ENCODE data around the gene CPAMD8.

CPAMD8 gene

DNA sequence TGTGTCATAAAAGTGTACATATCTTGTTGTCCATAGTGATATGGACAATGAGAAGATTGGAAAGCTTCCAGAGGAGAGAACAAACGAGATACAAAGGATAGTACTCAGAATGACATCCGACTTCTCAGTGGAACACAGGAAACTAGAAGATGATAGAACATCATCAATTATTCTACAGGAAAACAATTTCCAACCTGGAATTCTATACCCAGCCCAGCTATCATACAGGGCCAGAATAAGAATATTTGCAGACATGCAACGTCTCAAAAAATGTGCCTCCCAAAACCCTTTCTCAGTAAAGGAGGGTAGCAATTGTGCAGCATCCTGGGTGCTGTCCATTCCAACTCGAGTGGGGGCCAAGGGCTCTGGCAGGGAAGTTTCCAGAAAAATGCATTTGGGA, 113.8 kb downstream of the CPAMD8 start:
- no peak for DNase-seq (ENCODE audit: low read depth)
- no peak overlapping the region for H3K4me3 ChIP-seq (ENCODE audit: low read depth, low read length)
- TF ChIP-seq CTCF (IDR thresholded peaks at IDR 0.05; ENCODE audit: low read depth, low read length) (no peak), POLR2A (IDR thresholded peaks at IDR 0.05; ENCODE audit: extremely low read depth, insufficient read length) (no peak), MYC (IDR thresholded peaks at IDR 0.05; ENCODE audit: low read depth, low read length) (no peak)
- TF ChIP-seq, protein P1, sequence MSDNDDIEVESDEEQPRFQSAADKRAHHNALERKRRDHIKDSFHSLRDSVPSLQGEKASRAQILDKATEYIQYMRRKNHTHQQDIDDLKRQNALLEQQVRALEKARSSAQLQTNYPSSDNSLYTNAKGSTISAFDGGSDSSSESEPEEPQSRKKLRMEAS (IDR thresholded peaks at IDR 0.05; ENCODE audit: low read depth, low read length), result no peak

- TF ChIP-seq, protein P1 (IDR thresholded peaks at IDR 0.05; ENCODE audit: low read depth, low read length), result no peak
- TF ChIP-seq MYC (IDR thresholded peaks at IDR 0.05; ENCODE audit: low read depth, low read length), result no peak
- H3K4me3 ChIP-seq (ENCODE audit: low read depth, low read length), result no peak overlapping the region
These were observed 115.6 kb downstream of the CPAMD8 start for GRCh38 chr19:16911046-16911445.

GRCh38 chr19:16908759-16909158, 117.9 kb downstream of the CPAMD8 start:
- no peak for DNase-seq (ENCODE audit: low read depth)
- H3K4me3 ChIP-seq (ENCODE audit: low read depth, low read length), result no peak overlapping the region
- no peak for TF ChIP-seq POLR2A (IDR thresholded peaks at IDR 0.05; ENCODE audit: extremely low read depth, insufficient read length)
- TF ChIP-seq CTCF (IDR thresholded peaks at IDR 0.05; ENCODE audit: low read depth, low read length), result no peak
- TF ChIP-seq, protein P1 (IDR thresholded peaks at IDR 0.05; ENCODE audit: low read depth, low read length), result no peak
- TF ChIP-seq MYC (IDR thresholded peaks at IDR 0.05; ENCODE audit: low read depth, low read length), result no peak

More at GRCh38 chr19:16911046-16911445, 115.6 kb downstream of the CPAMD8 start:
- DNase-seq (ENCODE audit: low read depth), result no peak

GRCh38 chr19:16904599-16904998, 122.0 kb downstream of the CPAMD8 start:
- TF ChIP-seq POLR2A (IDR thresholded peaks at IDR 0.05; ENCODE audit: extremely low read depth, insufficient read length) (no peak), CTCF (IDR thresholded peaks at IDR 0.05; ENCODE audit: low read depth, low read length) (no peak)
- TF ChIP-seq, protein P1 (IDR thresholded peaks at IDR 0.05; ENCODE audit: low read depth, low read length), result no peak
- H3K4me3 ChIP-seq (ENCODE audit: low read depth, low read length), result no peak overlapping the region
- no peak for DNase-seq (ENCODE audit: low read depth)

GRCh38 chr19:16903347-16903746, 123.3 kb downstream of the CPAMD8 start:
- no peak overlapping the region for H3K4me3 ChIP-seq (ENCODE audit: low read depth, low read length)
- no peak for DNase-seq (ENCODE audit: low read depth)
- TF ChIP-seq POLR2A (IDR thresholded peaks at IDR 0.05; ENCODE audit: extremely low read depth, insufficient read length), result no peak
- TF ChIP-seq, protein P1 (IDR thresholded peaks at IDR 0.05; ENCODE audit: low read depth, low read length), result no peak
- TF ChIP-seq MYC (IDR thresholded peaks at IDR 0.05; ENCODE audit: low read depth, low read length), result no peak
- no peak for TF ChIP-seq CTCF (IDR thresholded peaks at IDR 0.05; ENCODE audit: low read depth, low read length)

DNA sequence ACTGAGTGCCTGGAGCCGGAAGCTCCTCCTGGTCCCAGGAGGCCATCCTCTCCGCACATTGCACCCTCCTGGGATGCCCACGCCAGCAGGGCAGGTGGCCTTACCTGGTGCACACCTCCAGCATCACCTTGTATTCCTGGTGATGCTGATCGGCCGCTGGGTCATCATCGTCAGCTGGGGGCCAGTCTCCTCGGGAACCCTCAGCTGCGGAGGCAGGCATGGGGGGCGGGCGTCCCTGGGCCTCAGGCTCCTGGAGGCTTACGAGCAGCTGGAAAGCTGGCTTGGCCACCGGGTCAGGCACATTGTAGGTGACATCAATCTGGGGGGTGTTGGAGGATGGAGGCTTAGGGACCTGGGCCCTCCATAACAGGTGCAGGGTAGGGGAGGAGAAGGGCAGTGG, 124.1 kb downstream of the CPAMD8 start:
- TF ChIP-seq, protein P1 (IDR thresholded peaks at IDR 0.05; ENCODE audit: low read depth, low read length), result no peak
- TF ChIP-seq POLR2A (IDR thresholded peaks at IDR 0.05; ENCODE audit: extremely low read depth, insufficient read length), result no peak

More for the DNA sequence above, 124.1 kb downstream of the CPAMD8 start:
- no peak overlapping the region for H3K4me3 ChIP-seq (ENCODE audit: low read depth, low read length)
- no peak for DNase-seq (ENCODE audit: low read depth)

Data from NB4 (cell line).